Loucy (cell line): ENCODE measurements around the gene TASP1.
A peak's percentile ranks its signal among the peaks of the same experiment; 100 is the strongest.

Experiments used
- H2AFZ ChIP-seq: fragments of 200-600 bp; sonication (generic); 2 replicates; pipeline ENCODE4 v1.6.0; 2016; ENCODE audit warnings: antibody characterized with exemption, mild to moderate bottlenecking, low read length, moderate library complexity
- H3F3A ChIP-seq: fragments of 200-600 bp; 2 replicates; pipeline ENCODE4 v1.6.0; 2016; ENCODE audit warnings: antibody characterized with exemption, low read depth, mild to moderate bottlenecking
- H3K27me3 ChIP-seq: fragments of 200-600 bp; sonication (generic); 2 replicates; pipeline ENCODE4 v1.6.1; 2014; ENCODE audit warnings: low read length, mild to moderate bottlenecking; ENCODE audit not compliant: insufficient read depth, poor library complexity, severe bottlenecking
- H3K36me3 ChIP-seq: fragments of 200-600 bp; sonication (generic); 2 replicates; pipeline ENCODE4 v1.6.1; 2016; ENCODE audit warnings: low read length; ENCODE audit not compliant: insufficient read depth
- H3K4me1 ChIP-seq: fragments of 200-600 bp; sonication (generic); 2 replicates; pipeline ENCODE4 v1.5.1; 2014; ENCODE audit warnings: low read length, mild to moderate bottlenecking; ENCODE audit not compliant: insufficient read depth, poor library complexity, severe bottlenecking
- H3K4me2 ChIP-seq: fragments of 200-600 bp; sonication (generic); 2 replicates; pipeline ENCODE4 v1.6.0; 2014; ENCODE audit warnings: antibody characterized with exemption, low read length, low read depth, mild to moderate bottlenecking; ENCODE audit not compliant: poor library complexity, severe bottlenecking
- H3K4me3 ChIP-seq: fragments of 200-600 bp; sonication (generic); 2 replicates; pipeline ENCODE4 v1.5.1; 2014; ENCODE audit warnings: low read length, mild to moderate bottlenecking, mixed read lengths; ENCODE audit not compliant: poor library complexity, severe bottlenecking
- H3K79me2 ChIP-seq: fragments of 200-600 bp; sonication (generic); 2 replicates; pipeline ENCODE4 v1.6.1; 2014; ENCODE audit warnings: low read length; ENCODE audit not compliant: insufficient read depth
- H3K9ac ChIP-seq: fragments of 200-600 bp; sonication (generic); 2 replicates; pipeline ENCODE4 v1.6.0; 2014; ENCODE audit warnings: mild to moderate bottlenecking, low read depth, low read length, moderate library complexity; ENCODE audit not compliant: poor library complexity, severe bottlenecking
- H3K9me2 ChIP-seq: fragments of 200-600 bp; sonication (generic); replicated peaks from 2 replicates; pipeline ENCODE4 v1.6.1; 2016; ENCODE audit warnings: low read depth, low read length, mixed read lengths
- H3K9me3 ChIP-seq: fragments of 200-600 bp; sonication (generic); 2 replicates; pipeline ENCODE4 v1.6.1; 2014; ENCODE audit warnings: mild to moderate bottlenecking, antibody characterized with exemption, low read length, low read depth; ENCODE audit not compliant: insufficient read depth
- H4K20me1 ChIP-seq: fragments of 200-600 bp; sonication (generic); 2 replicates; pipeline ENCODE4 v1.6.0; 2014; ENCODE audit warnings: antibody characterized with exemption, low read length, mild to moderate bottlenecking; ENCODE audit not compliant: insufficient read depth, poor library complexity, severe bottlenecking
- EZH2phosphoT487 ChIP-seq: fragments of 200-600 bp; IDR thresholded peaks from 2 replicates; pipeline ENCODE4 v1.6.1; 2018; ENCODE audit warnings: antibody characterized with exemption, mild to moderate bottlenecking, moderate library complexity, borderline replicate concordance
- TF ChIP-seq, protein P1 (sequence below): fragments of 200-600 bp; sonication (generic); conservative IDR thresholded peaks from 2 replicates; pipeline ENCODE4 v1.5.1; 2014; ENCODE audit warnings: mild to moderate bottlenecking, antibody characterized with exemption, low read length

The TASP1 gene, protein sequence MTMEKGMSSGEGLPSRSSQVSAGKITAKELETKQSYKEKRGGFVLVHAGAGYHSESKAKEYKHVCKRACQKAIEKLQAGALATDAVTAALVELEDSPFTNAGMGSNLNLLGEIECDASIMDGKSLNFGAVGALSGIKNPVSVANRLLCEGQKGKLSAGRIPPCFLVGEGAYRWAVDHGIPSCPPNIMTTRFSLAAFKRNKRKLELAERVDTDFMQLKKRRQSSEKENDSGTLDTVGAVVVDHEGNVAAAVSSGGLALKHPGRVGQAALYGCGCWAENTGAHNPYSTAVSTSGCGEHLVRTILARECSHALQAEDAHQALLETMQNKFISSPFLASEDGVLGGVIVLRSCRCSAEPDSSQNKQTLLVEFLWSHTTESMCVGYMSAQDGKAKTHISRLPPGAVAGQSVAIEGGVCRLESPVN

DNA sequence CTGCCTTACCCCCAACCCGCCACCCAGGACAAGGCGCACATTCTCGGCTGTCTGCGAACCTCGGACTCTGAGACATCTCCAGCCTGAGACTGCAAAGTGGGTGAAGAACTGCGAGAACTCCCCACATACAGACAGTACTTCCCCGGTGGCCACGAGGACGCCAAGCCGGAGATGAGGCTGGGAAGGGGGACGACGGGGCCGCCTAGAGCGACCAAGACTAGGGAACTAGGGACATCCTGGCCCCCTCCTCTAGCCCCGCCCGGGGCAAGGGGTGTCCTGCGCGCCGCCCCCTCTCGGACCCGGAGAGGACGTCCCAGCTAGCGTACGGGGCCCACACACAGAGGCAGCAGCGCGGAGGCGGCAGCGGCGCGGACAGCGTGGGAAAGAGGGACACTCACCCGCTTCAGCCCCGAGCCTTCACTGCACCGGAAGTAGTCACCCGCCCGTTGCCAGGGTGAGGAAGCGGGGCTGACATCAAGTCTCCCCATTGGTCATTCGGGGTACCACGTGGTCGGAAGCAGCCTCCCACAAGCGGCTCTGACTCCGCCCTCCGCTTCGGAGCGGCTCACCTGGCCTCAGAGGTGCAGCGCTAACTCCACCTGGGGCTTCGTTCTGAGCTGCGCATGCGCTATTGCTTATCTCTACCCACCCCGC lies at the start of gene TASP1:
Gene TASP1, minus strand, starts transcription at position 437 of the 654 bp plus-strand sequence. CDS start 8,854 bp downstream, outside the sequence.
- peaks cover 10% of the 10 kb centered on the region for H3K4me1 ChIP-seq

DNA sequence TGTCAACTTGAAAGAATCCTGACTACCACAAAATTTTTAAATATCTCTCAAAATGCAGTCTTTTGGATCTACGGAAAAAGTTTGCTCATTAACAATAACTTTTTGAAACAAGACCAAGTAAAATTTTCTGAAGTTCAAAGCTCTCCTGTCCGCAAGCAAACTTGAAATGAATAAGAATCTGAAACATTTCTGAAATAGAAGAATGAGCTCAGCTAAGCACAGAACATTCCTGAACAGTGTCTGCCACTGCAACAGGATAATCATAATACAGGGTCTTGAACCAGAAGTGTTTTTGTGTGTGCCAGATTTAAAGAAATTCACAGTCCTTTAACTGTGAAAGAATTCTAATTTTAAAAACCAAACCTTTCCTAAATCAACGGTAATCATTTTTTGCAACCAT lies 49.1 kb upstream of the TASP1 start:
- no peak overlapping the region for H3K9ac ChIP-seq
- no peaks in the 10 kb centered on the region for H3F3A ChIP-seq
- no peak overlapping the region for H2AFZ ChIP-seq

More for the DNA sequence above, at the start of gene TASP1:
- H3K9me3 ChIP-seq: no peaks in the 10 kb centered on the region
- H3K9me2 ChIP-seq: no peaks in the 10 kb centered on the region
- H3F3A ChIP-seq: no peaks in the 10 kb centered on the region
- TF ChIP-seq, protein P1, sequence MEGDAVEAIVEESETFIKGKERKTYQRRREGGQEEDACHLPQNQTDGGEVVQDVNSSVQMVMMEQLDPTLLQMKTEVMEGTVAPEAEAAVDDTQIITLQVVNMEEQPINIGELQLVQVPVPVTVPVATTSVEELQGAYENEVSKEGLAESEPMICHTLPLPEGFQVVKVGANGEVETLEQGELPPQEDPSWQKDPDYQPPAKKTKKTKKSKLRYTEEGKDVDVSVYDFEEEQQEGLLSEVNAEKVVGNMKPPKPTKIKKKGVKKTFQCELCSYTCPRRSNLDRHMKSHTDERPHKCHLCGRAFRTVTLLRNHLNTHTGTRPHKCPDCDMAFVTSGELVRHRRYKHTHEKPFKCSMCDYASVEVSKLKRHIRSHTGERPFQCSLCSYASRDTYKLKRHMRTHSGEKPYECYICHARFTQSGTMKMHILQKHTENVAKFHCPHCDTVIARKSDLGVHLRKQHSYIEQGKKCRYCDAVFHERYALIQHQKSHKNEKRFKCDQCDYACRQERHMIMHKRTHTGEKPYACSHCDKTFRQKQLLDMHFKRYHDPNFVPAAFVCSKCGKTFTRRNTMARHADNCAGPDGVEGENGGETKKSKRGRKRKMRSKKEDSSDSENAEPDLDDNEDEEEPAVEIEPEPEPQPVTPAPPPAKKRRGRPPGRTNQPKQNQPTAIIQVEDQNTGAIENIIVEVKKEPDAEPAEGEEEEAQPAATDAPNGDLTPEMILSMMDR: no peak
- no peak for TF ChIP-seq EZH2phosphoT487
- peak within 1 kb of the TSS; percentile 92 for H3K4me3 ChIP-seq
- H3K36me3 ChIP-seq: no peaks in the 10 kb centered on the region
- peak within 1 kb of the TSS; percentile 67 for H3K9ac ChIP-seq
- peaks cover 19% of the 10 kb centered on the region for H3K79me2 ChIP-seq
- H4K20me1 ChIP-seq: no peaks in the 10 kb centered on the region
- peak within 1 kb of the TSS; percentile 77 for H3K4me2 ChIP-seq
- H2AFZ ChIP-seq: peak within 1 kb of the TSS; percentile 96
- peaks cover 38% of the 10 kb centered on the region for H3K27me3 ChIP-seq

DNA sequence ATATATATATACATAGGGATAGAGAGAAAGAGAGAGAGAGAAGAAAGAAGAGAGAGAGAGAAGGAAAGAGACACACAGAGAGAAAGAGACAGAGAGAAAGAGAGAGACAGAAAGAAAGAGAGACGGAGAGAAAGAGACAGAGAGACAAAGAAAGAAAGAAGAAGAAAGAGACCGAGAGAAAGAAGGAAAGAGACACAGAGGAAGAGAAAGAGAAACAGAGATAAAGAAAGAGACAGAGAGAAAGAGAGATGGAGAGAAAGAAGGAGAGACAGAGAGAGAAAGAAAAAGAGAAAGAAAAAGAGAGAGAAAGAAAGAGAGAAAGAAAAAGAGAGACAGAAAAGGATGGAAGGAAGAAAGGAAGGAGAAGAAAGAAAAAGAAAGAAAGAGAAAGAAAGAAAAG lies 46.9 kb upstream of the TASP1 start:
- H3K9me2 ChIP-seq: no peaks in the 10 kb centered on the region
- H3K4me1 ChIP-seq: no peaks in the 10 kb centered on the region
- H2AFZ ChIP-seq: no peak overlapping the region
- H3K36me3 ChIP-seq: no peaks in the 10 kb centered on the region
- no peaks in the 10 kb centered on the region for H3K79me2 ChIP-seq
- H4K20me1 ChIP-seq: no peaks in the 10 kb centered on the region
- H3K9me3 ChIP-seq: no peaks in the 10 kb centered on the region
- H3K4me2 ChIP-seq: no peak overlapping the region
- H3K4me3 ChIP-seq: no peak overlapping the region
- H3K27me3 ChIP-seq: no peaks in the 10 kb centered on the region
- TF ChIP-seq, protein P1: no peak
- TF ChIP-seq EZH2phosphoT487: no peak
- no peak overlapping the region for H3K9ac ChIP-seq
- H3F3A ChIP-seq: no peaks in the 10 kb centered on the region

More for the DNA sequence above, 49.1 kb upstream of the TASP1 start:
- Histone ChIP-seq H3K4me3 (no peak overlapping the region), H3K36me3 (no peaks in the 10 kb centered on the region), H3K27me3 (no peaks in the 10 kb centered on the region), H3K79me2 (no peaks in the 10 kb centered on the region), H3K4me2 (no peak overlapping the region), H3K9me3 (no peaks in the 10 kb centered on the region), H3K9me2 (no peaks in the 10 kb centered on the region), H3K4me1 (no peaks in the 10 kb centered on the region), H4K20me1 (no peaks in the 10 kb centered on the region)
- TF ChIP-seq, protein P1: no peak
- TF ChIP-seq EZH2phosphoT487: no peak
